ENCODE measurements around the gene PCDH9.

Gene PCDH9

GRCh38 chr13:67071918-67072598, 158.1 kb downstream of the PCDH9 start:
- no peak overlapping the region for H3K4me3 ChIP-seq (ENCODE audit: low read depth, low read length)
- H3K79me2 ChIP-seq (ENCODE audit: control insufficient read depth, insufficient read depth, low read length, unreplicated experiment), result no peaks in the 10 kb centered on the region
- no peaks in the 10 kb centered on the region for H3K27me3 ChIP-seq (ENCODE audit: insufficient read depth, low read length)
- no peak overlapping the region for H3K27ac ChIP-seq (ENCODE audit: low read depth, low read length)
- H3K4me1 ChIP-seq (ENCODE audit: control insufficient read depth, insufficient read depth, low read length, unreplicated experiment), result peaks cover 3% of the 10 kb centered on the region
- H2AFZ ChIP-seq (ENCODE audit: low read length, unreplicated experiment), result no peak overlapping the region
- no peaks in the 10 kb centered on the region for H3K36me3 ChIP-seq (ENCODE audit: insufficient read depth, low read length)

DNA sequence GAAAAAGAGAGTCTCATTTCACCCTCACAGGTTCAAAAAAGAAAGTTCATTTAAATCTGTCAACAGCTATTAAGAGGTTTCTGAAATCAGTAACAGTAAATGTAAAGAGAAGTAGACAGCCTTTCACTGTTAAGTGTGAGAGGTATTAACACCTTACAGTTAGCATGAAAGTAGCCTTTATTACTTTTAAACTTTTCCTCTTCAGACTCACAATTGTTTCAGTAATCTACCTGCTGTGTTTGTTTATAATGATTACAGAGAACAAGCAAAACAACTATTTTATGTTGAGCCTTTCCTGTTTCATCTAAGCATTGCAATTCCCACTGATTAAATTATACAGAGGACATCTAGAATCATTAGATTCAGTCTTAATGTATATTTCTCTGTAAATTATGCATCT, 159.8 kb downstream of the PCDH9 start:
- Histone ChIP-seq H2AFZ (ENCODE audit: low read length, unreplicated experiment) (peak overlapping the region; percentile 51), H3K4me3 (ENCODE audit: low read depth, low read length) (no peak overlapping the region), H3K79me2 (ENCODE audit: control insufficient read depth, insufficient read depth, low read length, unreplicated experiment) (no peaks in the 10 kb centered on the region), H3K36me3 (ENCODE audit: insufficient read depth, low read length) (no peaks in the 10 kb centered on the region), H3K4me1 (ENCODE audit: control insufficient read depth, insufficient read depth, low read length, unreplicated experiment) (no peaks in the 10 kb centered on the region), H3K27me3 (ENCODE audit: insufficient read depth, low read length) (no peaks in the 10 kb centered on the region), H3K27ac (ENCODE audit: low read depth, low read length) (no peak overlapping the region)

- H3K4me3 ChIP-seq (ENCODE audit: low read depth, low read length), result no peak overlapping the region
- H3K27me3 ChIP-seq (ENCODE audit: insufficient read depth, low read length), result no peaks in the 10 kb centered on the region
- no peak overlapping the region for H3K27ac ChIP-seq (ENCODE audit: low read depth, low read length)
- no peak overlapping the region for H2AFZ ChIP-seq (ENCODE audit: low read length, unreplicated experiment)
- no peaks in the 10 kb centered on the region for H3K36me3 ChIP-seq (ENCODE audit: insufficient read depth, low read length)
- H3K79me2 ChIP-seq (ENCODE audit: control insufficient read depth, insufficient read depth, low read length, unreplicated experiment), result no peaks in the 10 kb centered on the region
- no peaks in the 10 kb centered on the region for H3K4me1 ChIP-seq (ENCODE audit: control insufficient read depth, insufficient read depth, low read length, unreplicated experiment)
These were observed 160.9 kb downstream of the PCDH9 start for GRCh38 chr13:67069117-67069767.

DNA sequence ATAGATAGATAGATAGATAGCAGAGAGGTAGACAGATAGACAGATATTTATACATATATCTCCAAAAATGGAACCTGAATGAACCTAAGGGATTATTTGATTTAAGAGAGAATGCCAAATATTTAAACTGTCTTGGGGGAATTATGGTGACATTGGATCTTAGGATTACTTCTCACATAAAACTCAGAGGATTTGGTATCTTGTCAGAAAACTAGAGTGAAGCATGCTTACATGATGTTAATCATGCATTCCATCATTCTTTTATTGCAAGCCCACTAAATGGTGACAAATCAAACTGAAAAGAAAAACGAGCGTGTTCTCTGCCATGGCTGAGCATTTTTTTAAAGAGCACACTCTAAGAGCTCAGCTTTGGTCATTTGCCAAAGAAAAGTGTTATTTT, 165.2 kb downstream of the PCDH9 start:
- H3K79me2 ChIP-seq (ENCODE audit: control insufficient read depth, insufficient read depth, low read length, unreplicated experiment), result no peaks in the 10 kb centered on the region
- H3K36me3 ChIP-seq (ENCODE audit: insufficient read depth, low read length), result no peaks in the 10 kb centered on the region
- H3K27me3 ChIP-seq (ENCODE audit: insufficient read depth, low read length), result no peaks in the 10 kb centered on the region
- no peak overlapping the region for H3K27ac ChIP-seq (ENCODE audit: low read depth, low read length)
- H3K4me1 ChIP-seq (ENCODE audit: control insufficient read depth, insufficient read depth, low read length, unreplicated experiment), result no peaks in the 10 kb centered on the region
- no peak overlapping the region for H2AFZ ChIP-seq (ENCODE audit: low read length, unreplicated experiment)
- no peak overlapping the region for H3K4me3 ChIP-seq (ENCODE audit: low read depth, low read length)

DNA sequence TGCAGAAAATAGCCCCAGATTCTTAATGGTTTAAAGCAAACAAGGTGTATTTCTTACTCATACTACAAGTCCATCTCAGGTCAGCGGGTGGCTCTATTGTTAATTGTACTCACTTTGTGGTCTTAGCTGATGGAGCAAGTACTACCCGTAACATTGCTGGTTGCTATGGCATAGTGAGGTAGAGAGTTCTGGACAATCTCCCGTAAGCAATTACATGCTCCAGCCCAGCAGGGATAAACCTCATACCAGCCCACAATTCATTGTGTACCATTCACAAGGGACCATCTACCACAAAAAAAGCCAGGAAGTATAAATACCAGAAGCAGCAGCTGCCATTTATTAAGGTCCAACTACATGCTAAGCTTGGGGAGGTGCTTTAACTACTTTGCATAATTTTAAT, 167.1 kb downstream of the PCDH9 start:
- no peak overlapping the region for H2AFZ ChIP-seq (ENCODE audit: low read length, unreplicated experiment)
- H3K4me1 ChIP-seq (ENCODE audit: control insufficient read depth, insufficient read depth, low read length, unreplicated experiment), result no peaks in the 10 kb centered on the region
- no peak overlapping the region for H3K27ac ChIP-seq (ENCODE audit: low read depth, low read length)
- H3K27me3 ChIP-seq (ENCODE audit: insufficient read depth, low read length), result no peaks in the 10 kb centered on the region
- H3K4me3 ChIP-seq (ENCODE audit: low read depth, low read length), result no peak overlapping the region
- no peaks in the 10 kb centered on the region for H3K36me3 ChIP-seq (ENCODE audit: insufficient read depth, low read length)
- H3K79me2 ChIP-seq (ENCODE audit: control insufficient read depth, insufficient read depth, low read length, unreplicated experiment), result no peaks in the 10 kb centered on the region

GRCh38 chr13:67062160-67062559, 168.0 kb downstream of the PCDH9 start:
- no peak overlapping the region for H2AFZ ChIP-seq (ENCODE audit: low read length, unreplicated experiment)
- H3K27ac ChIP-seq (ENCODE audit: low read depth, low read length), result no peak overlapping the region
- no peaks in the 10 kb centered on the region for H3K79me2 ChIP-seq (ENCODE audit: control insufficient read depth, insufficient read depth, low read length, unreplicated experiment)

GRCh38 chr13:67061750-67062149, 168.4 kb downstream of the PCDH9 start:
- no peak overlapping the region for H3K27ac ChIP-seq (ENCODE audit: low read depth, low read length)
- H3K4me1 ChIP-seq (ENCODE audit: control insufficient read depth, insufficient read depth, low read length, unreplicated experiment), result no peaks in the 10 kb centered on the region
- H2AFZ ChIP-seq (ENCODE audit: low read length, unreplicated experiment), result no peak overlapping the region
- H3K27me3 ChIP-seq (ENCODE audit: insufficient read depth, low read length), result no peaks in the 10 kb centered on the region
- no peaks in the 10 kb centered on the region for H3K36me3 ChIP-seq (ENCODE audit: insufficient read depth, low read length)
- no peak overlapping the region for H3K4me3 ChIP-seq (ENCODE audit: low read depth, low read length)
- H3K79me2 ChIP-seq (ENCODE audit: control insufficient read depth, insufficient read depth, low read length, unreplicated experiment), result no peaks in the 10 kb centered on the region

More at GRCh38 chr13:67062160-67062559, 168.0 kb downstream of the PCDH9 start:
- Histone ChIP-seq H3K27me3 (ENCODE audit: insufficient read depth, low read length) (no peaks in the 10 kb centered on the region), H3K36me3 (ENCODE audit: insufficient read depth, low read length) (no peaks in the 10 kb centered on the region), H3K4me3 (ENCODE audit: low read depth, low read length) (no peak overlapping the region), H3K4me1 (ENCODE audit: control insufficient read depth, insufficient read depth, low read length, unreplicated experiment) (no peaks in the 10 kb centered on the region)

- no peak overlapping the region for H3K4me3 ChIP-seq (ENCODE audit: low read depth, low read length)
- H3K27me3 ChIP-seq (ENCODE audit: insufficient read depth, low read length), result no peaks in the 10 kb centered on the region
- no peaks in the 10 kb centered on the region for H3K79me2 ChIP-seq (ENCODE audit: control insufficient read depth, insufficient read depth, low read length, unreplicated experiment)
- H3K27ac ChIP-seq (ENCODE audit: low read depth, low read length), result no peak overlapping the region
- no peaks in the 10 kb centered on the region for H3K36me3 ChIP-seq (ENCODE audit: insufficient read depth, low read length)
- H2AFZ ChIP-seq (ENCODE audit: low read length, unreplicated experiment), result no peak overlapping the region
- peaks cover 9% of the 10 kb centered on the region for H3K4me1 ChIP-seq (ENCODE audit: control insufficient read depth, insufficient read depth, low read length, unreplicated experiment)
These were observed 177.3 kb downstream of the PCDH9 start for GRCh38 chr13:67052550-67053490.

DNA sequence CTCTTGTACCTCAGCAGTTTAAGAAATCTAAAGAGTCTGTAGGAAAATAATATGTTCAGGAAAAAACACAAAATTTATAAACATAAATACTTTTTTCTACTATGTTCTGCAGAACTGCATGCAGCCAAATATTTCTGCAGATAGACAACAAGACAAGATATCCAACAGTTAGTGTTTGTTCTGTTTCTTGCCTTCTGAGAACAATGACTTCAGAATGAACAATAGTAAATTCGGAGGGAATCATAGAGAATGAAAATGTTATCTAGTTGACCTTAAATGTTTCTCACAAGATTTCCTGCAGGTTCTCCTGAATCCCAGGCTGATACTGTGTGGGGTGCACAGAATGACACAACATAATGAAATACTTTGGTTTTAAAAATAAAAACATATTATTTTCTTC, 180.4 kb downstream of the PCDH9 start:
- H3K27me3 ChIP-seq (ENCODE audit: insufficient read depth, low read length), result no peaks in the 10 kb centered on the region
- H3K36me3 ChIP-seq (ENCODE audit: insufficient read depth, low read length), result no peaks in the 10 kb centered on the region
- peaks cover 15% of the 10 kb centered on the region for H3K4me1 ChIP-seq (ENCODE audit: control insufficient read depth, insufficient read depth, low read length, unreplicated experiment)
- H3K27ac ChIP-seq (ENCODE audit: low read depth, low read length), result no peak overlapping the region
- H3K79me2 ChIP-seq (ENCODE audit: control insufficient read depth, insufficient read depth, low read length, unreplicated experiment), result no peaks in the 10 kb centered on the region
- no peak overlapping the region for H3K4me3 ChIP-seq (ENCODE audit: low read depth, low read length)
- H2AFZ ChIP-seq (ENCODE audit: low read length, unreplicated experiment), result no peak overlapping the region

- Histone ChIP-seq H3K4me1 (ENCODE audit: control insufficient read depth, insufficient read depth, low read length, unreplicated experiment) (peaks cover 22% of the 10 kb centered on the region), H3K79me2 (ENCODE audit: control insufficient read depth, insufficient read depth, low read length, unreplicated experiment) (no peaks in the 10 kb centered on the region), H2AFZ (ENCODE audit: low read length, unreplicated experiment) (peak overlapping the region; percentile 88), H3K36me3 (ENCODE audit: insufficient read depth, low read length) (no peaks in the 10 kb centered on the region), H3K4me3 (ENCODE audit: low read depth, low read length) (no peak overlapping the region), H3K27ac (ENCODE audit: low read depth, low read length) (peak overlapping the region; percentile 81), H3K27me3 (ENCODE audit: insufficient read depth, low read length) (no peaks in the 10 kb centered on the region)
These were observed 181.3 kb downstream of the PCDH9 start for GRCh38 chr13:67048821-67049150.
